Subcutaneous adipose tissue (tissue), 4 donors: ENCODE results near the gene HSPA9. TPM values are rescaled to one million over a fixed set of nuclear protein-coding genes. Genes with fewer than 3 reads are reported as not detected.

Experiments
- CTCF ChIP-seq: fragments of 450-650 bp; IDR thresholded peaks from one replicate; pipeline ENCODE4 v1.5.1; 2016; ENCODE audit warnings: low read depth, mild to moderate bottlenecking, control low read depth, antibody characterized with exemption, moderate library complexity
- total RNA-seq, 4 donors: library from RNA; depleted of rRNA; stranded (reverse); fragments of >200 nt; gene quantifications; one replicate each; pipeline ENCODE4 v1.1.0, GENCODE V29; 2016

The HSPA9 gene
- total RNA-seq, 4 donors from 2014 or later, result 170 to 197 (median 185) TPM

GRCh38 chr5:138579517-138579863 is 4.3 kb upstream of the HSPA9 start:
- TF ChIP-seq CTCF, result no peak

GRCh38 chr5:138577452-138577851 is 2.3 kb upstream of the HSPA9 start:
- no peak for TF ChIP-seq CTCF

GRCh38 chr5:138574744-138575193 is 432 bp downstream of the HSPA9 start:
- TF ChIP-seq CTCF, result no peak

GRCh38 chr5:138573949-138574670 is 1.1 kb downstream of the HSPA9 start:
- no peak for TF ChIP-seq CTCF

- TF ChIP-seq CTCF, result no peak
Measured at GRCh38 chr5:138573223-138573622, 2.0 kb downstream of the HSPA9 start.

GRCh38 chr5:138570871-138571270 is 4.3 kb downstream of the HSPA9 start:
- TF ChIP-seq CTCF, result no peak

GRCh38 chr5:138569782-138570181 is 5.4 kb downstream of the HSPA9 start:
- no peak for TF ChIP-seq CTCF
